ENCODE results near the gene DLL3.

DLL3 gene

GRCh38 chr19:39518458-39518857 lies 19.7 kb downstream of the DLL3 start:
- no peak for DNase-seq

GRCh38 chr19:39518975-39519374 lies 20.2 kb downstream of the DLL3 start:
- no peak for DNase-seq

- DNase-seq = no peak
Measured at GRCh38 chr19:39520541-39521484, 22.1 kb downstream of the DLL3 start.

- DNase-seq = no peak
Measured at GRCh38 chr19:39524495-39524894, 25.7 kb downstream of the DLL3 start.

GRCh38 chr19:39525205-39525604 lies 26.5 kb downstream of the DLL3 start:
- no peak for DNase-seq

- DNase-seq = no peak
Measured at GRCh38 chr19:39531834-39532232, 33.1 kb downstream of the DLL3 start.

- peak; percentile 95 for DNase-seq
Measured at GRCh38 chr19:39532233-39533002, 33.7 kb downstream of the DLL3 start, which contains the start of gene EID2B. EID2B (minus strand) TSS chr19:39532852; CDS start chr19:39532802, 50 bp downstream.

- no peak for DNase-seq
Measured at GRCh38 chr19:39533003-39533512, 34.3 kb downstream of the DLL3 start.

- no peak for DNase-seq
Measured at GRCh38 chr19:39533791-39534190, 35.0 kb downstream of the DLL3 start.

GRCh38 chr19:39539165-39539517 lies 40.4 kb downstream of the DLL3 start:
- DNase-seq = no peak

GRCh38 chr19:39539518-39540332 lies 41.0 kb downstream of the DLL3 start, which contains the start of gene EID2:
EID2 (minus strand) TSS chr19:39540161; CDS start chr19:39540079, 82 bp downstream.
- DNase-seq = peak; percentile 91

- DNase-seq = no peak
Measured at GRCh38 chr19:39540333-39540673, 41.6 kb downstream of the DLL3 start.

- DNase-seq = no peak
Measured at GRCh38 chr19:39542206-39542605, 43.5 kb downstream of the DLL3 start.

GRCh38 chr19:39543477-39543857 lies 44.7 kb downstream of the DLL3 start:
- DNase-seq = no peak

- DNase-seq = no peak
Measured at GRCh38 chr19:39544226-39544903, 45.6 kb downstream of the DLL3 start.

GRCh38 chr19:39544911-39545310 lies 46.2 kb downstream of the DLL3 start:
- no peak for DNase-seq

- no peak for DNase-seq
Measured at GRCh38 chr19:39546599-39546998, 47.9 kb downstream of the DLL3 start.

- no peak for DNase-seq
Measured at GRCh38 chr19:39550197-39550596, 51.5 kb downstream of the DLL3 start.

- no peak for DNase-seq
Measured at GRCh38 chr19:39553082-39553652, 54.4 kb downstream of the DLL3 start.

- DNase-seq = no peak
Measured at GRCh38 chr19:39554701-39555311, 56.1 kb downstream of the DLL3 start.

GRCh38 chr19:39555883-39556282 lies 57.1 kb downstream of the DLL3 start:
- no peak for DNase-seq

Measured in NCI-H2107 (cell line).